CD4-positive, alpha-beta T cell treated with Interleukin-15 for 1 hour (primary cell): Measurements from ENCODE around the gene HEXA.
"Not testable (repeated sequence)": the region's sequence is repeated elsewhere in the genome, so short reads cannot be mapped to it uniquely, and the experiment has no call there.

Experiments used
- DNase-seq: peaks from one replicate; pipeline ENCODE4 v3.0.0-alpha.2; 2020

The HEXA gene

GRCh38 chr15:72375846-72376581, at the start of gene HEXA:
Gene HEXA (minus strand): TSS chr15:72376014. CDS start chr15:72375972, 42 bp downstream.
- peak; percentile 95 for DNase-seq

GRCh38 chr15:72423256-72423655, 47.4 kb upstream of the HEXA start:
- DNase-seq = no peak

- DNase-seq = no peak
Observed at GRCh38 chr15:72421484-72421883, 45.7 kb upstream of the HEXA start.

GRCh38 chr15:72420576-72420975, 44.8 kb upstream of the HEXA start:
- DNase-seq = no peak

GRCh38 chr15:72419768-72420167, 44.0 kb upstream of the HEXA start:
- DNase-seq = not testable (repeated sequence)

GRCh38 chr15:72415304-72415703, 39.5 kb upstream of the HEXA start:
- no peak for DNase-seq

- DNase-seq = not testable (repeated sequence)
Observed at GRCh38 chr15:72413337-72413736, 37.5 kb upstream of the HEXA start.

GRCh38 chr15:72411544-72411943, 35.7 kb upstream of the HEXA start:
- DNase-seq = no peak

- no peak for DNase-seq
Observed at GRCh38 chr15:72411111-72411510, 35.3 kb upstream of the HEXA start.

- no peak for DNase-seq
Observed at GRCh38 chr15:72406936-72407335, 31.1 kb upstream of the HEXA start.

GRCh38 chr15:72404841-72405240, 29.0 kb upstream of the HEXA start:
- no peak for DNase-seq

- DNase-seq = no peak
Observed at GRCh38 chr15:72404356-72404755, 28.5 kb upstream of the HEXA start.

GRCh38 chr15:72402726-72403125, 26.9 kb upstream of the HEXA start:
- DNase-seq = no peak

- no peak for DNase-seq
Observed at GRCh38 chr15:72398648-72399047, 22.8 kb upstream of the HEXA start.

GRCh38 chr15:72397796-72398588, 22.2 kb upstream of the HEXA start, which contains the start of gene TMEM202:
Gene TMEM202 (plus strand): TSS chr15:72398305. CDS start chr15:72398327, 22 bp downstream.
- DNase-seq = no peak

- not testable (repeated sequence) for DNase-seq
Observed at GRCh38 chr15:72396331-72396730, 20.5 kb upstream of the HEXA start.

- DNase-seq = no peak
Observed at GRCh38 chr15:72389231-72389630, 13.4 kb upstream of the HEXA start.

GRCh38 chr15:72387741-72388140, 11.9 kb upstream of the HEXA start:
- DNase-seq = no peak

GRCh38 chr15:72382146-72382545, 6.3 kb upstream of the HEXA start:
- no peak for DNase-seq

GRCh38 chr15:72380743-72381142, 4.9 kb upstream of the HEXA start:
- DNase-seq = no peak

- no peak for DNase-seq
Observed at GRCh38 chr15:72379856-72380430, 4.1 kb upstream of the HEXA start.

- not testable (repeated sequence) for DNase-seq
Observed at GRCh38 chr15:72379106-72379505, 3.3 kb upstream of the HEXA start.

GRCh38 chr15:72377331-72377730, 1.5 kb upstream of the HEXA start:
- DNase-seq = no peak

GRCh38 chr15:72375501-72375845, 341 bp downstream of the HEXA start:
- DNase-seq = no peak
